ENCODE measurements around the gene CEP295NL.
"Not testable (repeated sequence)": the region's sequence is repeated elsewhere in the genome, so short reads cannot be mapped to it uniquely, and the experiment has no call there.

CEP295NL gene

DNA sequence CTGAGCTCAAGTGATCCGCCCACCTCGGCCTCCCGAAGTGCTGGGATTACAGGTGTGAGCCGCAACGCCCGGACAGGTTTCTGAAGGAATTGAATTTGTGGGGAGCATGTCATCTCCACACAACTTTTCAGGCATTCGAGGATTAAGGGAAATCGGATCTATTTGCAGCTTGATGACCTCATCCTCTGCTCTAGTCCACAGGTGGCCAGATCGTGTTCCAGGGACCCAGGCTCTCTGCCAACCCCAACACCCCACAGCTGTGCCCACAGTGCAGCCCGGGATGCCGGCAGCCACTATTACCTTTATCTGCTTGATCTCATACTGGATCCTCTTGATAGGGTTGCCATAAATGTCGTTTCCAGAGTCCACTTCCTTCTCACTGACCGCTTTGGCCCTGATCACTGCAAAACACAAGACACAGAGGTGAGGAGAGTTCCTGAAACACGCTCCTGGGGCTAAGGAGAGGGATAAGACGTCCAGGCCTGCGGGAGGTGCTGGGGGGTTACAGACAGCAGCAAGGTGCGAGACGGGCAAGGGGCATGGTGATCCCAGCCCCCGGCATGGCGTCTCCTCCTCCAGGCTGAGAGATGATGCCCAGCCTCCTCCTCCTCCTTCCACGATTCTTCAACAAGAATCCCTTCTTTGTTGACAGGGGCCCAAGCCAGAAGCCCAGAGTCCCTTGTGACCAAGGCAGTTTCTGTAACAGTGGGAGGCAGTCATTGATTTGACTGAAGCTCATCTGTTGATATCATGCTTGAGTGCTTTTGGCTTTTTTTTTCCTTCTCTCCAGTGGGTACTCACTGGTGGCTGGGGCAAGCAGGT, 29.3 kb downstream of the CEP295NL start:
- peaks cover 45% of the 10 kb centered on the region for H3K36me3 Mint-ChIP-seq (ENCODE audit: low read depth)
- peak overlapping the region; percentile 15 for H3K4me3 Mint-ChIP-seq
- H3K9me3 Mint-ChIP-seq: no peaks in the 10 kb centered on the region
- peaks cover 2% of the 10 kb centered on the region for H3K27me3 Mint-ChIP-seq (ENCODE audit: low read depth, poor library complexity)
- H3K27ac Mint-ChIP-seq: peak overlapping the region; percentile 11
- TF ChIP-seq, protein P1, sequence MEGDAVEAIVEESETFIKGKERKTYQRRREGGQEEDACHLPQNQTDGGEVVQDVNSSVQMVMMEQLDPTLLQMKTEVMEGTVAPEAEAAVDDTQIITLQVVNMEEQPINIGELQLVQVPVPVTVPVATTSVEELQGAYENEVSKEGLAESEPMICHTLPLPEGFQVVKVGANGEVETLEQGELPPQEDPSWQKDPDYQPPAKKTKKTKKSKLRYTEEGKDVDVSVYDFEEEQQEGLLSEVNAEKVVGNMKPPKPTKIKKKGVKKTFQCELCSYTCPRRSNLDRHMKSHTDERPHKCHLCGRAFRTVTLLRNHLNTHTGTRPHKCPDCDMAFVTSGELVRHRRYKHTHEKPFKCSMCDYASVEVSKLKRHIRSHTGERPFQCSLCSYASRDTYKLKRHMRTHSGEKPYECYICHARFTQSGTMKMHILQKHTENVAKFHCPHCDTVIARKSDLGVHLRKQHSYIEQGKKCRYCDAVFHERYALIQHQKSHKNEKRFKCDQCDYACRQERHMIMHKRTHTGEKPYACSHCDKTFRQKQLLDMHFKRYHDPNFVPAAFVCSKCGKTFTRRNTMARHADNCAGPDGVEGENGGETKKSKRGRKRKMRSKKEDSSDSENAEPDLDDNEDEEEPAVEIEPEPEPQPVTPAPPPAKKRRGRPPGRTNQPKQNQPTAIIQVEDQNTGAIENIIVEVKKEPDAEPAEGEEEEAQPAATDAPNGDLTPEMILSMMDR (IDR thresholded peaks at IDR 0.05): no peak
- DNase-seq: no peak
- H3K4me1 Mint-ChIP-seq: peaks cover 49% of the 10 kb centered on the region

DNA sequence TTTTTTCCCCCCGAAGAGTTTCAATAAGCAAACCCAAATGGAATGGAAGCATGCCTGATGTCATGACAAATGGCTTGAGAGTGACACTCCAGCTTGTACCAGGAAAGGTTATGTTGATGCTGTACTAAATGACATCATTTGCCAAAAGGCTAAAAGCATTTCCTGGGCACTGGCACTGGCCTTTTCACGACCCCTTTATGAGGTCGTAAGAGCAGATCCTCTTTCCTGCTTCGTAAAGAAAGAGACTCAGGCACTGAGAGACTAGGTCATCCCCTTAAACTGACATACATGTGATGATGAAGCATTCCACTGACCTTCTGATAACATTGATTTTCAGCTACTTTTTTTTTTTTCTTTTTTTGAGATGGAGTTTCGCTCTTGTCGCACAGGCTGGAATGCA, 30.5 kb downstream of the CEP295NL start:
- Mint-ChIP-seq H3K27me3 (ENCODE audit: low read depth, poor library complexity) (peaks cover 2% of the 10 kb centered on the region), H3K4me1 (peaks cover 40% of the 10 kb centered on the region), H3K4me3 (no peak overlapping the region), H3K9me3 (no peaks in the 10 kb centered on the region), H3K36me3 (ENCODE audit: low read depth) (peaks cover 52% of the 10 kb centered on the region), H3K27ac (no peak overlapping the region)
- no peak for DNase-seq
- TF ChIP-seq, protein P1 (IDR thresholded peaks at IDR 0.05): no peak

DNA sequence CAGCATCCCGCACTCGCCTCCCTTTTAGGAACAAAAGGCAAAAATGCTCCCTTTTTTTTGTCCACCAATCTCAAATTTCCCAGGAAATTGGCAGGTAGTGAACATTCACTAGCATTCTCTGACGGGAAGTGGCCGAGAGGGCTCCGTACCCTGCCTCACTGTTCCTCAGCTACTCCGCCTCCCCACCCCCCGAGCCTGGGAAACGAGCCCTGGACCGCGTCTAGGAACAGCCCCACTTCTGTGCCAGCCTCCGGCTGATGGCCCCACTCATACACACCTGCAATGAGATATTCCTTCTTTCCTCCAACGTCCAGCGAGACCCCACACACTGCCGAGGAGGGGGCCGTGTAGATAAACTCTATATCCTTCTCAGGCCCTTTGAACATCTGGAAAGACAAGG, 32.4 kb downstream of the CEP295NL start:
- Mint-ChIP-seq H3K36me3 (ENCODE audit: low read depth) (peaks cover 47% of the 10 kb centered on the region), H3K4me1 (peaks cover 27% of the 10 kb centered on the region), H3K9me3 (no peaks in the 10 kb centered on the region), H3K4me3 (no peak overlapping the region), H3K27ac (no peak overlapping the region), H3K27me3 (ENCODE audit: low read depth, poor library complexity) (no peaks in the 10 kb centered on the region)
- TF ChIP-seq, protein P1 (IDR thresholded peaks at IDR 0.05): no peak
- DNase-seq: no peak

DNA sequence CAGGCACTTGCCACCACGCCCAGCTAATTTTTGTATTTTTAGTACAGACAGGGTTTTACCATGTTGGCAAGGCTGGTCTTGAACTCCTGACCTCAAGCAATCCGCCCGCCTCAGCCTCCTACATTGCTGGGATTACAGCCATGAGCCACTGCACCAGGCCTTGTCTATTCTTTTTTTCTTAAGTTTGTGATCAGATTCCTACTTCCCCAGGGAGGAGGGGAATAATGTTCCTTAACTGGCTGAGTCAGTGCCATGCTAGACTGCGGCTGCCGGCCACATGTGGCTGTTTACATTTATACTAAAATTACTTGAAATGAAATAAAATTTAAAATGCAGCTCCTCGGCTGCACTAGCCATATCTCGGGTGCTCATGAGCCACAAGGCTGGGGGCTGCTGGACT, 34.6 kb downstream of the CEP295NL start:
- peaks cover 49% of the 10 kb centered on the region for H3K36me3 Mint-ChIP-seq (ENCODE audit: low read depth)
- H3K27me3 Mint-ChIP-seq (ENCODE audit: low read depth, poor library complexity): no peaks in the 10 kb centered on the region
- H3K27ac Mint-ChIP-seq: no peak overlapping the region
- DNase-seq: no peak
- no peaks in the 10 kb centered on the region for H3K9me3 Mint-ChIP-seq
- peaks cover 6% of the 10 kb centered on the region for H3K4me1 Mint-ChIP-seq
- TF ChIP-seq, protein P1 (IDR thresholded peaks at IDR 0.05): no peak
- H3K4me3 Mint-ChIP-seq: no peak overlapping the region

DNA sequence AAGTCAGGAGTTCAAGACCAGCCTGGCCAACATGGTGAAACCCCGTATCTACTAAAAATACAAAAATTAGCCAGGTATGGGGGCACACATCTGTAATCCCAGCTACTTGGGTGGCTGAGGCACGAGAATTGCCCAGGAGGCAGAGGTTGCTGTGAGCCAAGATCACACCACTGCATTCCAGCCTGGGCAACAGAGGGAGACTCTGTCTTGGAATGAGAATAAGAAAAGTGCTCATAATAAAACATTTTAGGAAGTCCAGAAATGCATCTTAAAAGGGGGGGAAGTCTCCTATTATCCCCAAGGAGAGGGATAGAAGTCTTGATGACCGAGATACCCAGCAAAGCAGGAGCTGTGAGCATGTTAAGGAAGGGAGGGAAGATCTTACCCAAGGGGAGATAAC, 36.0 kb downstream of the CEP295NL start:
- H3K4me1 Mint-ChIP-seq; DNase-seq; H3K27me3 Mint-ChIP-seq (ENCODE audit: low read depth, poor library complexity); H3K4me3 Mint-ChIP-seq; H3K27ac Mint-ChIP-seq; H3K9me3 Mint-ChIP-seq: not testable (repeated sequence)
- H3K36me3 Mint-ChIP-seq (ENCODE audit: low read depth): peaks cover 51% of the 10 kb centered on the region

DNA sequence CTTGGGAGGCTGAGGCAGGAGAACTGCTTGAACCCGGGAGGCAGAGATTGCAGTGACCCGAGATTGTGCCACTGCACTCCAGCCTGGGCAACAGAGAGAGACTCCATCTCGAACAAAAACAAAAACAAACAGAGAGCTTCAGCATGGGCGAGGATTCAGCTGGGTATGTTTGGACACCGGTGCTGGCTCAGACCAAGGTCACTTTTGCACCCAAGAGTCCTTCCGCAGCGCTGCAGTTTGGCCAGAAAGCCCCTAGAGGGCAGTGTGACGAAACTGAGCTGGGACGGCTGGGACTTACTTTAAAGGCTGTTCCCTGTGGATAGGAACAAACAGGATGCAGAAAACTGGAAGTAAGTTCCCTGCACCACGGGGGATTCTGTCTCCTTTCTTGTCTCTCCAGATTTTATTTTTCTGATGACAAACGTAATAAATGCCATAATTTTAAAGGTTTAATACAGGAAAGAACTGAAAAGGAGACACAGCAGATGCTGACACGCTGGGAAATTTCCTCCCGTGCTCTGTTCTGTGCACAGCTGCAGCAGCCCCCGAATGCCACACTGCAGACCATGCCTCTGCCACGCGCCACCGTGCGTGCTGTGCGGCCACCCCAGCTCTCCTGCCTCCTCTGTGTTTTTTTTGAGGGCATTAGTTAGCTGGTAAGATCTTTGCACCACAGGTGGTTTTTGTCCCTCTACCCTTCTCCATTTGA, 37.2 kb downstream of the CEP295NL start:
- TF ChIP-seq, protein P1 (IDR thresholded peaks at IDR 0.05): peak; percentile 91
- no peak overlapping the region for H3K27ac Mint-ChIP-seq
- H3K27me3 Mint-ChIP-seq (ENCODE audit: low read depth, poor library complexity): no peaks in the 10 kb centered on the region
- H3K9me3 Mint-ChIP-seq: no peaks in the 10 kb centered on the region
- H3K36me3 Mint-ChIP-seq (ENCODE audit: low read depth): peaks cover 54% of the 10 kb centered on the region
- peaks cover 4% of the 10 kb centered on the region for H3K4me1 Mint-ChIP-seq
- peak; percentile 86 for DNase-seq
- H3K4me3 Mint-ChIP-seq: no peak overlapping the region

Measured in nephron progenitor cell (in vitro differentiated cells).